H1 (cell line): ENCODE results near the gene ZDHHC19. TPM values are rescaled to one million over a fixed set of nuclear protein-coding genes. Genes with fewer than 3 reads are reported as not detected.

Experiments
- CTCF ChIA-PET: fragments of 300-600 bp; sonication (Branson Sonifier 250); formaldehyde crosslinking; loops from one replicate; lab custom pipeline; 2021; ENCODE audit not compliant: partially characterized antibody; lab: Charles Lee
- POLR2A ChIA-PET: fragments of 300-600 bp; sonication (Branson Sonifier 250); formaldehyde crosslinking; loops from one replicate; lab custom pipeline; 2021; ENCODE audit warnings: inconsistent platforms; ENCODE audit not compliant: partially characterized antibody; lab: Charles Lee
- DNase-seq, 2 experiments: peaks; one replicate each; pipeline versions ENCODE4 v3.0.0 to v3.0.0-alpha.2; 2010 to 2022; ENCODE audit warnings: low spot score in 2 of 2, low read depth in 1 of 2, mixed read lengths in 1 of 2
- FAIRE-seq: peaks from 2 replicates; lab custom pipeline; 2011; peaks lifted over from hg19 to GRCh38; lab: Jason Lieb, UNC
- H2AFZ ChIP-seq: 2 replicates; pipeline ENCODE4 v1.8.1; 2012; ENCODE audit warnings: low read length, inconsistent platforms
- H2AK5ac ChIP-seq: 2 replicates; pipeline ENCODE4 v1.6.1; 2013; ENCODE audit warnings: low read depth, low read length
- H2BK120ac ChIP-seq: replicated peaks from 2 replicates; pipeline ENCODE3; 2013; ENCODE audit warnings: low read depth, low read length, inconsistent platforms
- H2BK12ac ChIP-seq: 2 replicates; pipeline ENCODE4 v1.6.1; 2013; ENCODE audit warnings: low read depth, low read length
- H2BK15ac ChIP-seq: 2 replicates; pipeline ENCODE4 v1.6.1; 2013; ENCODE audit warnings: low read length
- H2BK20ac ChIP-seq: 2 replicates; pipeline ENCODE4 v1.6.1; 2013; ENCODE audit warnings: low read length
- H2BK5ac ChIP-seq: 2 replicates; pipeline ENCODE4 v1.6.1; 2013; ENCODE audit warnings: low read depth, low read length
- H3K14ac ChIP-seq: 2 replicates; pipeline ENCODE4 v1.6.1; 2013; ENCODE audit warnings: inconsistent platforms; ENCODE audit not compliant: insufficient read length
- H3K18ac ChIP-seq: 2 replicates; pipeline ENCODE4 v1.6.1; 2013; ENCODE audit warnings: low read length; ENCODE audit errors: extremely low read depth
- H3K23ac ChIP-seq: 2 replicates; pipeline ENCODE4 v1.6.1; 2013; ENCODE audit warnings: inconsistent platforms; ENCODE audit not compliant: insufficient read length
- H3K23me2 ChIP-seq: 2 replicates; pipeline ENCODE4 v1.6.1; 2013; ENCODE audit warnings: low read depth, low read length
- H3K27ac ChIP-seq: 2 replicates; pipeline ENCODE4 v1.6.1; 2011; ENCODE audit warnings: low read depth, low read length, inconsistent platforms
- H3K27me3 ChIP-seq, 4 experiments: replicated peaks in 1 of 4; 1 replicate in 1 of 4; 2 replicates in 3 of 4; pipeline versions ENCODE4 v1.6.1 to v1.8.1; 2011 to 2013; ENCODE audit warnings: low read length in 3 of 4, mild to moderate bottlenecking in 3 of 4, inconsistent platforms in 2 of 4, mixed read lengths in 2 of 4, moderate library complexity in 1 of 4; ENCODE audit not compliant: control insufficient read depth in 3 of 4, insufficient read depth in 3 of 4; ENCODE audit errors: extremely low read depth in 1 of 4
- H3K36me3 ChIP-seq, 4 experiments: 2 replicates each; pipeline versions ENCODE4 v1.6.1 to v1.8.1; 2011 to 2013; ENCODE audit warnings: mild to moderate bottlenecking in 4 of 4, low read length in 3 of 4, moderate library complexity in 2 of 4, control low read depth in 1 of 4, inconsistent platforms in 1 of 4; ENCODE audit not compliant: insufficient read depth in 4 of 4, control insufficient read depth in 2 of 4
- H3K4ac ChIP-seq: replicated peaks from 2 replicates; pipeline ENCODE3; 2013; ENCODE audit warnings: low read length, low read depth, mixed read lengths, inconsistent platforms; ENCODE audit not compliant: insufficient read length
- H3K4me1 ChIP-seq, 4 experiments: replicated peaks in 1 of 4; 1 replicate in 1 of 4; 2 replicates in 3 of 4; pipeline versions ENCODE4 v1.6.1 to v1.8.1; 2011 to 2013; ENCODE audit warnings: low read length in 3 of 4, inconsistent platforms in 2 of 4, mixed read lengths in 1 of 4; ENCODE audit not compliant: insufficient read depth in 4 of 4, control insufficient read depth in 3 of 4
- H3K4me2 ChIP-seq, 2 experiments: 2 replicates each; pipeline versions ENCODE4 v1.6.1 to v1.8.1; 2011 to 2013; ENCODE audit warnings: low read depth in 2 of 2, low read length in 2 of 2, control low read depth in 1 of 2, inconsistent platforms in 1 of 2, mild to moderate bottlenecking in 1 of 2; ENCODE audit not compliant: insufficient read depth in 1 of 2
- H3K4me3 ChIP-seq, 4 experiments: fragments of 200-600, 300-600 bp in 1 of 4; sonication (generic), shearing (Covaris generic), sonication (Bioruptor Twin) in 1 of 4; 2 replicates each; pipeline versions ENCODE4 v1.5.1 to v1.8.1; 2011 to 2016; ENCODE audit warnings: low read length in 4 of 4, low read depth in 3 of 4, control low read depth in 2 of 4, inconsistent platforms in 2 of 4, mild to moderate bottlenecking in 2 of 4, mixed read lengths in 1 of 4, moderate library complexity in 1 of 4; ENCODE audit not compliant: insufficient read depth in 2 of 4; ENCODE audit errors: extremely low read depth in 1 of 4
- H3K56ac ChIP-seq: replicated peaks from 2 replicates; pipeline ENCODE3; 2013; ENCODE audit warnings: low read depth, mild to moderate bottlenecking, mixed read lengths, low read length, inconsistent platforms; ENCODE audit not compliant: insufficient read length
- H3K79me1 ChIP-seq: 2 replicates; pipeline ENCODE4 v1.6.1; 2013; ENCODE audit warnings: low read depth, low read length, control low read depth
- H3K79me2 ChIP-seq, 2 experiments: 2 replicates each; pipeline versions ENCODE4 v1.6.1 to v1.8.1; 2012 to 2013; ENCODE audit warnings: low read length in 2 of 2, mild to moderate bottlenecking in 2 of 2, inconsistent platforms in 1 of 2; ENCODE audit not compliant: insufficient read depth in 2 of 2, control insufficient read depth in 1 of 2
- H3K9ac ChIP-seq, 4 experiments: replicated peaks in 1 of 4; 1 replicate in 1 of 4; 2 replicates in 3 of 4; pipeline versions ENCODE4 v1.6.1 to v1.8.1; 2011 to 2013; ENCODE audit warnings: low read depth in 3 of 4, low read length in 3 of 4, control low read depth in 2 of 4, mild to moderate bottlenecking in 2 of 4, moderate library complexity in 2 of 4, inconsistent platforms in 1 of 4; ENCODE audit errors: extremely low read depth in 1 of 4
- H3K9me3 ChIP-seq, 2 experiments: 2 replicates each; pipeline versions ENCODE4 v1.6.1 to v1.8.1; 2012 to 2013; ENCODE audit warnings: mild to moderate bottlenecking in 2 of 2, moderate library complexity in 2 of 2, control low read depth in 1 of 2, inconsistent platforms in 1 of 2, low read depth in 1 of 2, low read length in 1 of 2, mixed read lengths in 1 of 2; ENCODE audit not compliant: insufficient read depth in 2 of 2
- H4K20me1 ChIP-seq, 2 experiments: replicated peaks in 1 of 2; 2 replicates each; pipeline versions ENCODE3 to v1.8.1; 2011 to 2013; ENCODE audit warnings: inconsistent platforms in 2 of 2, low read length in 2 of 2, mild to moderate bottlenecking in 1 of 2; ENCODE audit not compliant: insufficient read depth in 2 of 2, control insufficient read depth in 1 of 2
- H4K5ac ChIP-seq: 2 replicates; pipeline ENCODE4 v1.6.1; 2013; ENCODE audit warnings: low read length, low read depth, mixed read lengths, inconsistent platforms; ENCODE audit not compliant: insufficient read length
- H4K8ac ChIP-seq: 2 replicates; pipeline ENCODE4 v1.8.0; 2013; ENCODE audit warnings: mild to moderate bottlenecking, moderate library complexity, low read length, inconsistent platforms; ENCODE audit not compliant: insufficient read depth; ENCODE audit errors: extremely low read depth
- H4K91ac ChIP-seq: replicated peaks from 2 replicates; pipeline ENCODE3; 2013; ENCODE audit warnings: low read length, mixed read lengths, inconsistent platforms; ENCODE audit not compliant: insufficient read length
- ASH2L ChIP-seq: fragments of 200-600, 300-600 bp; sonication (generic); IDR thresholded peaks from one replicate; pipeline ENCODE4 v1.7.1; 2017; ENCODE audit warnings: low read length
- EGR1 ChIP-seq: IDR thresholded peaks from 2 replicates; pipeline ENCODE4 v1.6.1; 2011; ENCODE audit warnings: low read depth, low read length, borderline replicate concordance
- HDAC2 ChIP-seq, 2 experiments: fragments of 300-600 bp in 1 of 2; sonication (generic) in 1 of 2; IDR thresholded peaks; 2 replicates each; pipeline ENCODE4 v1.6.1; 2011 to 2012; ENCODE audit warnings: low read depth in 2 of 2, low read length in 2 of 2, mild to moderate bottlenecking in 2 of 2, moderate library complexity in 2 of 2, borderline replicate concordance in 1 of 2, inconsistent platforms in 1 of 2
- HDAC6 ChIP-seq: IDR thresholded peaks from one replicate; pipeline ENCODE4 v1.7.1; 2012; ENCODE audit warnings: low read depth, mild to moderate bottlenecking, inconsistent platforms, low read length, moderate library complexity
- JUND ChIP-seq: IDR thresholded peaks from 2 replicates; pipeline ENCODE4 v1.6.1; 2011; ENCODE audit warnings: mild to moderate bottlenecking, improper control_type of control experiment, low read length
- MAFK ChIP-seq: IDR thresholded peaks from 2 replicates; pipeline ENCODE4 v1.6.1; 2012; ENCODE audit warnings: low read depth, mild to moderate bottlenecking, improper control_type of control experiment, low read length
- RNF2 ChIP-seq: fragments of 200-900, 300-1000 bp; sonication (generic); IDR thresholded peaks from 2 replicates; pipeline ENCODE4 v1.7.1; 2016; ENCODE audit warnings: borderline replicate concordance, low read depth, mild to moderate bottlenecking, antibody characterized with exemption, low read length; ENCODE audit not compliant: poor library complexity, severe bottlenecking; ENCODE audit errors: missing control alignments
- TAF7 ChIP-seq: optimal IDR thresholded peaks from 2 replicates; pipeline ENCODE3; 2011; ENCODE audit warnings: low read depth, mild to moderate bottlenecking, inconsistent platforms, low read length, moderate library complexity, borderline replicate concordance
- TBP ChIP-seq: IDR thresholded peaks from 2 replicates; pipeline ENCODE4 v1.6.1; 2011; ENCODE audit warnings: low read depth, low read length, improper control_type of control experiment
- TCF12 ChIP-seq: IDR thresholded peaks from 2 replicates; pipeline ENCODE4 v1.6.1; 2011; ENCODE audit warnings: low read depth, mild to moderate bottlenecking, low read length
- WGBS, 2 experiments: shearing (Covaris generic) in 1 of 2; methylation state at CpG; one replicate each; pipeline versions ENCODE4 v1.1.6 to v1.1.7; 2013 to 2015; ENCODE audit warnings: low lambda C conversion rate in 2 of 2, mixed read lengths in 2 of 2, inconsistent platforms in 1 of 2, low coverage in 1 of 2, missing lambda C conversion rate in 1 of 2; ENCODE audit not compliant: insufficient replicate concordance in 2 of 2, insufficient coverage in 1 of 2, insufficient read length in 1 of 2; ENCODE audit errors: extremely low coverage in 1 of 2, missing lambda C conversion rate in 1 of 2; 5-methylcytosine and 5-hydroxymethylcytosine counted together
- polyA plus RNA-seq, 7 experiments: library from polyadenylated mRNA; depleted of rRNA in 3 of 7; stranded (reverse) in 5 of 7; unstranded in 2 of 7; fragments of >200 nt in 5 of 7; fragments of 200-250 nt in 2 of 7; gene quantifications; 1 replicate in 5 of 7; 2 replicates in 1 of 7; 4 replicates in 1 of 7; pipeline versions ENCODE4 v1.2.1 to v1.2.3, GENCODE V29; 2011 to 2013; ENCODE audit warnings: missing spikeins in 2 of 7, mixed read lengths in 2 of 7
- total RNA-seq: library from RNA; stranded (reverse); fragmentation: NEBNext Ultra II Directional; extraction: Animal tissue kit (Norgen Biotek cat#: 25700); gene quantifications from 2 replicates; pipeline ENCODE4 v1.2.1, GENCODE V29; 2021
- TF ChIP-seq, protein P1 (sequence below): IDR thresholded peaks from 2 replicates; pipeline ENCODE4 v1.6.1; 2012; ENCODE audit warnings: inconsistent platforms

The ZDHHC19 gene
- total and polyA plus RNA-seq, 2 of the 8 experiments (the other 6 are each of a cell fraction or from before 2014, with no cell fraction given), result 2.5 to 4.1 TPM

DNA sequence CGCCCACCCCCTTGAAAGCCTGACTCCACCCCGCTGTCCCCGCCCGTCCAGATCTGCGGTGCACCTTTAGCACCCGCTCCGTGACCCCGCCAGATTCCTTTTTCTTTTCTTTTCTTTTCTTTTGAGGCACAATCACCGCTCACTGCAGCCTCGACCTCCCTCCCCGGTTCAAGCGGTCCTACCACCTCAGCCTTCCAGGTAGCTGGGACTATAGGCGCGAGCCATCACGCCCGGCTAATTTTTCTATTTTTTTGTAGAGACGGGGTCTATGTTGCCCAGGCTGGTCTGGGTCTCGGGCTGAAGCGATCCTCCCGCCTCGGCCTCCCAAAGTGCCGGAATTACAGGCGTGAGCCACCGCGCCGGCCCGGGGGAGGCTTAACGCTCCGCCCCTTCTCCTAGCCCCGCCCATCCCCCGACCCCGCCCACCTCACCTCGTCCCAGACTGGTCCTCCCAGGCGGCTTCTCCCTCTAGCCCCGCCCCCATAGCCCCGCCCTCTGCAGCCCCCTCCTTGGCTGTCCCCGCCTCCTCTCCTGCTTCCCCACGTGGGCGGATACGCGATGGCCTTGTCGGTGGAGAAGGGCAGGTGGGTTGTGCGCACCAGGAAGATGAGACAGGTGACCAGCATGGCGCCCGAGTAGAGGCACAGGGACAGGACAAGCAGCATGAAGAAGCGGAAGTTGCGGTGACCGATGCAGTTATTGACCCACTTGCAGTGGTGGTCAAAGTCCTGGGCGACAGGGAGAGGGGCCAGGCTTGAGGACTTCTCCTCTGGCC is 3.2 kb downstream of the ZDHHC19 start:
- H4K5ac ChIP-seq, result no peak overlapping the region
- no peaks in the 10 kb centered on the region for H3K36me3 ChIP-seq
- H3K4ac ChIP-seq, result no peak overlapping the region
- 0 out of 2 replicates have a peak overlapping the region, but pooled peaks have one; percentile 35 for H4K8ac ChIP-seq
- H3K27ac ChIP-seq, result no peak overlapping the region
- 30% methylated on average over 22 of the region's 49 CpGs; no CpG with 5 or more reads in 1 of the 2 experiments for WGBS, 2 experiments
- H3K4me1 ChIP-seq, result peaks cover 0 to 11% (median 5%) of the 10 kb centered on the region in 4 experiments; a peak in 5 of 7 replicates
- no peak overlapping the region for H3K23ac ChIP-seq
- peak overlapping the region; percentile 4; the same call in 1 of the 2 replicates for H2BK12ac ChIP-seq
- no peak overlapping the region for H3K56ac ChIP-seq
- H4K20me1 ChIP-seq, result no peaks in the 10 kb centered on the region
- H2BK20ac ChIP-seq, result no peak overlapping the region
- peak overlapping the region; percentile 96; the same call in 1 of the 2 replicates for H2BK15ac ChIP-seq
- H3K9ac ChIP-seq, result no peak overlapping the region
- peak overlapping the region; percentile 23 to 79 (median 47); a peak in 7 of 8 replicates for H3K4me3 ChIP-seq
- H3K9me3 ChIP-seq, result no peaks in the 10 kb centered on the region
- FAIRE-seq (no peak), DNase-seq (peak; percentile 63 to 85)
- no peaks in the 10 kb centered on the region for H3K79me1 ChIP-seq
- H2BK120ac ChIP-seq, result no peak overlapping the region
- no peaks in the 10 kb centered on the region for H3K79me2 ChIP-seq
- peak overlapping the region; percentile 64 to 69 for H3K4me2 ChIP-seq
- H3K14ac ChIP-seq, result no peak overlapping the region
- ChIA-PET CTCF (interaction anchor here (1.1 kb wide), 1 partner anchor 182 kb away, joined by 3 read pairs; no protein-coding TSS in a partner anchor), POLR2A (no interaction called here)
- H2AK5ac ChIP-seq, result no peak overlapping the region
- no peak overlapping the region for H2BK5ac ChIP-seq
- peaks cover 0 to 11% (median 8%) of the 10 kb centered on the region in 4 experiments; a peak in 5 of 7 replicates for H3K27me3 ChIP-seq
- no peak overlapping the region for H4K91ac ChIP-seq
- H2AFZ ChIP-seq, result 0 out of 2 replicates have a peak overlapping the region, but pooled peaks have one; percentile 43
- no peak overlapping the region for H3K18ac ChIP-seq
- no peaks in the 10 kb centered on the region for H3K23me2 ChIP-seq
- TF ChIP-seq HDAC6 (no peak), EGR1 (peak; percentile 46; the same call in 1 of the 2 replicates), MAFK (no peak), ASH2L (peak; percentile 39), RNF2 (no peak), TCF12 (no peak), JUND (no peak), HDAC2 (IDR thresholded peaks at IDR 0.05; ENCODE audit: borderline replicate concordance in 1 of 2, low read depth in 2 of 2, low read length in 2 of 2) (no peak), TBP (no peak), TAF7 (no peak)
- TF ChIP-seq, protein P1, sequence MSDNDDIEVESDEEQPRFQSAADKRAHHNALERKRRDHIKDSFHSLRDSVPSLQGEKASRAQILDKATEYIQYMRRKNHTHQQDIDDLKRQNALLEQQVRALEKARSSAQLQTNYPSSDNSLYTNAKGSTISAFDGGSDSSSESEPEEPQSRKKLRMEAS, result peak; percentile 97
